IMR-90 (cell line): ENCODE results near the gene PBX3. TPM values are rescaled to one million over a fixed set of nuclear protein-coding genes. Genes with fewer than 3 reads are reported as not detected.

ENCODE experiments used
- ATAC-seq: fragments of 200-7000 bp; cut with Tn5 transposase; 2 replicates; pipeline ENCODE4 v1.9.1; 2020; ENCODE audit warnings: low read depth, mild to moderate bottlenecking, moderate library complexity
- BruUV-seq: library from RNA; stranded (reverse); fragments of 400-500 nt; replicated peaks from 2 replicates; lab custom pipeline; 2021; lab: Mats Ljungman, UMichigan
- CTCF ChIA-PET: fragments of 300-600 bp; formaldehyde crosslinking; extraction: SDS; loops from one replicate; lab custom pipeline; 2021; ENCODE audit warnings: antibody characterized with exemption; lab: Yijun Ruan, JAX
- POLR2A ChIA-PET: fragments of 300-600 bp; sonication (Branson Sonifier 250); formaldehyde crosslinking; loops from one replicate; lab custom pipeline; 2022; ENCODE audit warnings: antibody characterized with exemption; ENCODE audit not compliant: unreplicated experiment; lab: Charles Lee
- DNase-seq: peaks from one replicate; pipeline ENCODE4 v3.0.0; 2013
- H2AFZ ChIP-seq: replicated peaks from 2 replicates; pipeline ENCODE3; 2013; ENCODE audit warnings: low read length, mild to moderate bottlenecking; ENCODE audit not compliant: poor library complexity
- H2AK5ac ChIP-seq: 2 replicates; pipeline ENCODE4 v1.6.1; 2013; ENCODE audit warnings: low read depth, low read length, inconsistent platforms
- H2AK9ac ChIP-seq: replicated peaks from 2 replicates; pipeline ENCODE3; 2013; ENCODE audit warnings: mild to moderate bottlenecking, low read depth, low read length, moderate library complexity; ENCODE audit not compliant: poor library complexity
- H2BK120ac ChIP-seq: 2 replicates; pipeline ENCODE4 v1.6.1; 2013; ENCODE audit warnings: low read depth, low read length, inconsistent platforms
- H2BK15ac ChIP-seq: 3 replicates; pipeline ENCODE4 v1.6.1; 2013; ENCODE audit warnings: low read depth, low read length, inconsistent platforms
- H2BK20ac ChIP-seq: 2 replicates; pipeline ENCODE4 v1.6.1; 2013; ENCODE audit warnings: low read depth, mild to moderate bottlenecking, inconsistent platforms, low read length, moderate library complexity
- H2BK5ac ChIP-seq: 2 replicates; pipeline ENCODE4 v1.6.1; 2013; ENCODE audit warnings: mild to moderate bottlenecking, low read depth, low read length, inconsistent platforms; ENCODE audit not compliant: poor library complexity, severe bottlenecking
- H3K14ac ChIP-seq: replicated peaks from 2 replicates; pipeline ENCODE4 v1.6.1; 2013; ENCODE audit warnings: low read depth, low read length, inconsistent platforms
- H3K18ac ChIP-seq: 2 replicates; pipeline ENCODE4 v1.6.1; 2013; ENCODE audit warnings: low read depth, low read length, control low read depth
- H3K23ac ChIP-seq: 2 replicates; pipeline ENCODE4 v1.6.1; 2013; ENCODE audit warnings: low read depth, low read length, inconsistent platforms
- H3K27ac ChIP-seq: 2 replicates; pipeline ENCODE4 v1.5.1; 2013; ENCODE audit warnings: mild to moderate bottlenecking, control low read depth, low read length; ENCODE audit not compliant: insufficient read depth
- H3K27me3 ChIP-seq: 2 replicates; pipeline ENCODE4 v1.6.1; 2013; ENCODE audit warnings: low read length; ENCODE audit not compliant: control insufficient read depth, insufficient read depth
- H3K36me3 ChIP-seq: 2 replicates; pipeline ENCODE4 v1.6.1; 2013; ENCODE audit warnings: low read length, mixed read lengths; ENCODE audit not compliant: control insufficient read depth, insufficient read depth
- H3K4ac ChIP-seq: 2 replicates; pipeline ENCODE4 v1.6.1; 2013; ENCODE audit warnings: low read depth, low read length, inconsistent platforms
- H3K4me1 ChIP-seq: 2 replicates; pipeline ENCODE4 v1.6.1; 2013; ENCODE audit warnings: low read length, mixed read lengths; ENCODE audit not compliant: control insufficient read depth, insufficient read depth
- H3K4me2 ChIP-seq: 2 replicates; pipeline ENCODE4 v1.6.1; 2013; ENCODE audit warnings: low read depth, mild to moderate bottlenecking, control low read depth, low read length, moderate library complexity
- H3K4me3 ChIP-seq: 2 replicates; pipeline ENCODE4 v1.5.1; 2013; ENCODE audit warnings: low read depth, mild to moderate bottlenecking, control low read depth, low read length, moderate library complexity; ENCODE audit not compliant: insufficient read depth
- H3K56ac ChIP-seq: 2 replicates; pipeline ENCODE4 v1.6.1; 2013; ENCODE audit warnings: low read length, inconsistent platforms; ENCODE audit not compliant: insufficient read depth; ENCODE audit errors: extremely low read depth
- H3K79me1 ChIP-seq, 2 experiments: 2 replicates each; pipeline ENCODE4 v1.6.1; 2013; ENCODE audit warnings: low read length in 2 of 2, inconsistent platforms in 1 of 2, low read depth in 1 of 2
- H3K9ac ChIP-seq: 2 replicates; pipeline ENCODE4 v1.6.1; 2013; ENCODE audit warnings: low read depth, low read length, control low read depth
- H3K9me1 ChIP-seq: 2 replicates; pipeline ENCODE4 v1.6.1; 2013; ENCODE audit warnings: low read length, inconsistent platforms; ENCODE audit not compliant: insufficient read depth
- H3K9me3 ChIP-seq: 2 replicates; pipeline ENCODE4 v1.6.1; 2013; ENCODE audit warnings: low read length; ENCODE audit not compliant: control insufficient read depth, insufficient read depth
- H4K20me1 ChIP-seq: 2 replicates; pipeline ENCODE4 v1.6.1; 2013; ENCODE audit warnings: low read length, inconsistent platforms; ENCODE audit not compliant: insufficient read depth
- H4K5ac ChIP-seq: 2 replicates; pipeline ENCODE4 v1.6.1; 2013; ENCODE audit warnings: mild to moderate bottlenecking, low read depth, low read length, control low read depth
- H4K8ac ChIP-seq, 2 experiments: 2 replicates each; pipeline ENCODE4 v1.6.1; 2013; ENCODE audit warnings: low read depth in 2 of 2, low read length in 2 of 2, control low read depth in 1 of 2, inconsistent platforms in 1 of 2
- H4K91ac ChIP-seq: 2 replicates; pipeline ENCODE4 v1.6.1; 2013; ENCODE audit warnings: low read depth, low read length, inconsistent platforms; ENCODE audit not compliant: insufficient read depth
- RCOR1 ChIP-seq: IDR thresholded peaks from 2 replicates; pipeline ENCODE4 v1.6.1; 2012; ENCODE audit warnings: mild to moderate bottlenecking, low read length, improper control_type of control experiment; ENCODE audit not compliant: insufficient replicate concordance
- USF2 ChIP-seq: fragments of 150-350 bp; IDR thresholded peaks from 2 replicates; pipeline ENCODE4 v1.6.1; 2017; ENCODE audit warnings: mild to moderate bottlenecking, antibody characterized with exemption, low read length, low read depth
- WGBS, 2 experiments: methylation state at CpG; one replicate each; pipeline versions ENCODE4 v1.1.5 to v1.1.7; 2013; ENCODE audit warnings: missing lambda C conversion rate in 2 of 2; ENCODE audit not compliant: insufficient read length in 1 of 2; ENCODE audit errors: extremely low coverage in 2 of 2; 5-methylcytosine and 5-hydroxymethylcytosine counted together
- dilution Hi-C: fragments of 300-500 bp; cut with HindIII; formaldehyde crosslinking; loops from one replicate; pipeline ENCODE4 v1.14.3; 2018; ENCODE audit warnings: low sequenced_read_pairs; ENCODE audit not compliant: unreplicated experiment
- in situ Hi-C: fragments of 300-500 bp; cut with MboI; formaldehyde crosslinking; loops from 3 replicates; pipeline ENCODE4 v1.14.3; 2019; ENCODE audit warnings: low sequenced_read_pairs, inconsistent platforms, mixed read lengths
- intact Hi-C: fragments of 100-400 bp; cut with micrococcal nuclease; formaldehyde crosslinking; loops from 2 replicates; pipeline ENCODE4 v1.10.0; 2022
- polyA plus RNA-seq, 3 experiments: library from polyadenylated mRNA; depleted of rRNA; stranded (reverse); fragments of >200 nt; gene quantifications; 2 replicates each; pipeline ENCODE4 v1.2.3, GENCODE V29; 2012; ENCODE audit warnings: low replicate concordance in 1 of 3
- total RNA-seq: library from RNA; depleted of rRNA; stranded (reverse); fragments of >200 nt; gene quantifications from 2 replicates; pipeline ENCODE4 v1.2.3, GENCODE V29; 2012

PBX3 gene
- total and polyA plus RNA-seq, 2 of the 4 experiments (the other 2 are of a cell fraction), result 12.0 to 15.6 TPM

GRCh38 chr9:125805057-125805456 is 57.9 kb downstream of the PBX3 start:
- intact Hi-C loops, result no loop called here
- Histone ChIP-seq H4K8ac (no peak overlapping the region), H3K4ac (peak overlapping the region; percentile 38; the same call in 1 of the 2 replicates), H3K14ac (peak overlapping the region; percentile 18; the same call in 1 of the 2 replicates), H3K27ac (no peak overlapping the region), H2BK120ac (no peak overlapping the region), H2BK15ac (no peak overlapping the region), H4K91ac (no peak overlapping the region), H3K27me3 (no peaks in the 10 kb centered on the region), H3K18ac (no peak overlapping the region), H3K9me1 (0 out of 2 replicates have a peak, but pooled peaks cover 7% of the 10 kb centered on the region), H3K9ac (no peak overlapping the region), H3K9me3 (no peaks in the 10 kb centered on the region), H2AK5ac (no peak overlapping the region), H3K79me1 (peaks cover 11 to 38% of the 10 kb centered on the region in 2 experiments), H3K36me3 (no peaks in the 10 kb centered on the region), H3K4me2 (no peak overlapping the region), H3K4me3 (no peak overlapping the region), H2AK9ac (no peak overlapping the region), H3K56ac (no peak overlapping the region), H4K20me1 (no peaks in the 10 kb centered on the region), H3K4me1 (peaks cover 11% of the 10 kb centered on the region), H4K5ac (no peak overlapping the region), H2BK20ac (no peak overlapping the region), H3K23ac (0 out of 2 replicates have a peak overlapping the region, but pooled peaks have one; percentile 54), H2AFZ (no peak overlapping the region), H2BK5ac (no peak overlapping the region)
- 95% methylated on average over 2 of the region's 2 CpGs; no CpG with 5 or more reads in 1 of the 2 experiments for WGBS, 2 experiments
- no TSS peak for BruUV-seq
- peak; percentile 82 for ATAC-seq
- dilution Hi-C loops, result no loop called here
- TF ChIP-seq RCOR1 (no peak), USF2 (peak; percentile 63)
- ChIA-PET POLR2A (no interaction called here), CTCF (no interaction called here)
- peak; percentile 81 for DNase-seq
- in situ Hi-C loops, result no loop called here
